GM18867 (cell line): ENCODE measurements around the gene CCR3.

Experiments used
- ATAC-seq: cut with Tn5 transposase; IDR thresholded peaks from one replicate; pipeline ENCODE4 v1.9.1; 2021; ENCODE audit warnings: mild to moderate bottlenecking, moderate library complexity; ENCODE audit not compliant: unreplicated experiment

CCR3 gene

GRCh38 chr3:46293991-46294833 lies 52.0 kb downstream of the CCR3 start:
- ATAC-seq: peak; percentile 32

GRCh38 chr3:46296826-46297225 lies 54.6 kb downstream of the CCR3 start:
- ATAC-seq: no peak

DNA sequence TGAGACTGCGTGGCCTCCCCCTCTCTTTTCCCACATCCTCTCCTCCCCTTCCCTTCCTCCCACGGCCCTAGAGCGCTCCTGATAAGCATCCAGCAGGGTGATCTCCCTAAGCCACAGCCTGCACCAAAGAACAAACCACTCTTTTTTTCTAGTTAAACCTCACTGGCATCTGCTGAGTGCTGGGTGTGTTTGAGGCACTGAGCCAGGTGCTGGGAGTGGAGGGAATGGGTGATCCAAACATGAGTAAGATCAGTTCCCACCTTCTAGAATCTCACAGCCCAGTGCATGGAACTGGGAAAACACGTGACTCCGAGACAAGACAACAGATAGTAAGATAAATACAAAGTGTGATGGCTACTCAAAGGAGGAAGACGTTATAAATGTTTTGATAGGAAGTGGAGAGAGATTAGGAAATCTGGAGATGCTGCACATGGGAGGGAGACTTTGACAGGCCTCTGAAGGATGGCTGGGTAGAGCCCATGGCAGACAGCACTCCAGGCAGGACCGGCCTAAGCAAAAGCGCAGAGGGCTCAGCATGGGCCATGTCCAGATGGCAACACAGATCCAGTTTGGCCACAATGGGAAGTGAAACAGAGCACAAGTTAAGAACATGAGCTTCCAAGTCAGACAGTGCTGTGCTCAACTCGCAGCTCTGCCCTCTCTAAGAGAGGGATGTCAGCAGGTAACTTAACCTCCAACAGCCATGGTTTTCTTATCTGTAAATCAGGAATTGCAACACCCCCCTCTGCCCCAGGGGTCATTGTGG lies 55.6 kb downstream of the CCR3 start:
- ATAC-seq: no peak

GRCh38 chr3:46298871-46299607 lies 56.8 kb downstream of the CCR3 start:
- no peak for ATAC-seq

DNA sequence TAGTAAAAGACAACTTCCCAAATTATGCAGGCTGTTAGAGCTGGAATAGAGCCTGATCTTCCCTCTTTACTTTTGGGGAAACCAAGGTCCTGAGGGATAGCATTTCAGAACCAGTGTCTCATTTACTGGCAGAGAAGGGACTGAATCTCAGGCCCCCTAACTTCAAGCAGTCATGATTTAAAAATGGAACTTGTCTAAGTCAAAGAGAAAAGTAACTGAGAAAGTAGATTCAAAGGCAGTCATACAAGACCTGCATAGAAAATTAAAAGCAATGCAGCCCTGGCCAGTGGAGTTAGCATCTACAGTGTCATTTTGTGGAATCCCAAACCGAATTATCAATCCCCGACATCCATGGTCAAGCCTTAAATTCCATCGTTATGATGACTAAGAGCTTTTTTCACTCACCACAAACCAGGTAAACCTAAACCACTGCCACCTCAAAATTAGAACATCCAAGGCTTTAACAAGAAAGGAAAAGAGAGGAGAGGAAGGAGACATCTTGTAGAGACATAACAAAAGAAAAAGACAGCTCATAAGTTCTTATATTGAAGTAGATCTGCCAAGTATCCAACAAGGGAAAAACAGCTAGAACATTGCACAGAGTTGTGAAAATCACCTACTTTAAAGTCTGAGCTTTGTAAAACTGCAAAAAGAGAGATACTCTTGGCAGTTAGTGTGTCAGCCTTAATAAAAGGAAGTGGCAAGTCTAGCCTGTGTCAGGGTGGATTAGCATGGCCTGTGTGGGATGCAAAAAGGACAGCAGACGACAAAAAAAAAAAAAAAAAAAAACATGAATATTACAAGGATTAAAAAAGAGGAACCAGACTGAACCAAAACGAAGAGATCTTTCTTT lies 57.6 kb downstream of the CCR3 start:
- no peak for ATAC-seq

- ATAC-seq: no peak
These were observed 58.2 kb downstream of the CCR3 start for GRCh38 chr3:46300461-46300789.

DNA sequence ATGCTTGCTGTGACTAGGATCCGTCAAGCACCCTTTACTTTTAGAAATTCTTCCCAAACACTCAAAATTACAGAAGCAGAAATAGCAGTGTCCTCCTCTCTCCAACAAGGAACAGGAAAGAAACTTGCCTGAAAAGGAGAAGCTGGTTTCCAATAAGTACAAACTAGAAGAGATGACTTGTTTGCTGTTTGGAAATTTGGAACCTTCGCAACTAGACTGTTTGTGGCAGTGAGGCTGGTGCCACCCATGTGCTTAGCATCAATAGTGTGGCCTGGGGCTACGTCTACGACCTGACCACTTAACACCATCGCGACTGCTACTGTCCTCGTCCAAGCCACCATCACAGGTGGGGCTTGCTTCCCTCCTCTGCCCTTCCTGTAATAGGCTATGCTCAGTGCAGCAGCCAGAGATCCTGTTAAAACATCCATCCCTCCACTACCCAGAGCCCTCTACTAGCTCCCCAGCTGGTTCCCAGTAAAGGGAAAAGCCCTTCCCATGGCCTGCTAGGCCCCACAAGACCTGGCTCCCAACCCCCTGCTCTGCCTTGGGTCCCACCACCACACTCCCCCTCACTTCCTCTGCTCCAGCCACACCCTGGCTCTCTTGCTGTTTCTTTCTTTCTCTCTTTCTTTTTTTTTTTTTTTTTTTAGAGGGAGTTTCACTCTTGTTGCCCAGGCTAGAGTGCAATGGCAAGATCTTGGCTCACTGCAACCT lies 59.0 kb downstream of the CCR3 start:
- no peak for ATAC-seq

DNA sequence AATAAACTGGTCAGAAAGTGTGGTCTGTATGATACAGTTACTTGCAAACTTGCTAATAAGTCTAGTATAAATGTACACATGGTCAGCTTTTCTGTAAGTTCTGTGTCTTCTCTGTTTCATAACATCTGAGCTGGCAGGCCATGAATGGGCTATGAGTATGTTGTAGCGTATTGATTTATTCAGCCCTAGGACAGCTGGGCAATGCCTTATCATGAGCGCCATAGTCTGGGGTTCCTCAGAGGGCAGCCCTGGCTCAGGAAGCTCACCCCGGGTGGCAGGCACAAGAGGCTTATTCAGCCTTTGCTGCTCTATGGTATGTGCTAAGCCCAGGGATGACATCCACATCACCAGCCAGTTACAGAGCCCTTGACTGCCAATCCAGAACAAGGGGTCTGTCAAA lies 61.0 kb downstream of the CCR3 start:
- no peak for ATAC-seq

DNA sequence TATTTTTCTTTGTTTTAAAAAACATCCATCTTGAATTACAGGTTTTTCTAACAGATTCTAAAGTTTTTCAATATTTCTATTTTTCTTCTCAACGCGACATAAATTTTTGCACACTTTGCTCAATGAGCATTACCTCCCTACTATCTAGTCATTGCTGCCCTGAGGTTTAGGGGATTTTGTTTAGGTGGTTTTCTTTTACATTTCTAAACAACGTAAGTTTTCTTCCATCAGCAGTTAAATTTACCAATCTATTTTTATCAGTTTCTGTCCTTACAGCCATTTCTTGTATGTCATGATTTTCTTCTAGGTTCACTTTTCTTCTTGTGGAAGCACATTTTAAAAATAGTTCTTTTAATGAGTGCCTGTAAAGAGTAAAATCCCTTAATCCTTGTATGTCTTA lies 62.5 kb downstream of the CCR3 start:
- ATAC-seq: no peak

GRCh38 chr3:46312991-46313390 lies 70.7 kb downstream of the CCR3 start:
- ATAC-seq: no peak

GRCh38 chr3:46314517-46314916 lies 72.3 kb downstream of the CCR3 start:
- ATAC-seq: peak; percentile 78

DNA sequence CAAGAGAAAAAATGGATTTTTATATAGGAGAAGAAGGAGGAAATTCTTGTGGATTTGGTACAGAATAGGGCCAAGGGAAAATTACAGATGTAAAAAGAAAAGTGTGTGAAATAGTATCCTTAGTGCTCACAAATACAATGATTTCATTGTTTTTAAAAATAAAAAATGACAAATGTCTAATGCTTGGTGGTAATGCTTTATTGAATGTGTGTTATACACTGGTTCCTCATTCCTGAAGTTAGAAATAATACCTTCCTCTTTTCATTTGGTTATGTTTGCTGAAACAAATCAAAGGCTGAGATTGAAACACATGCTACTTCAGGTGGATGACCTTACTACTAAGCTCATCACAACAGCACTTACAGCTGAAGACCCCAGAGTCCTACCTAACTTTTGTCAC lies 73.9 kb downstream of the CCR3 start:
- ATAC-seq: no peak
